Cardiac muscle cell (in vitro differentiated cells and primary cell): ENCODE data around the gene LRBA. TPM values are rescaled to one million over a fixed set of nuclear protein-coding genes. Genes with fewer than 3 reads are reported as not detected.
A peak's percentile ranks its signal among the peaks of the same experiment; 100 is the strongest.

Experiments used
- DNase-seq, 2 donors: peaks; one replicate each; pipeline versions ENCODE4 v3.0.0 to v3.0.0-alpha.2; 2010 to 2017; ENCODE audit warnings: low read depth in 1 of 2, low spot score in 1 of 2
- H3K27ac ChIP-seq: fragments of 200-600 bp; sonication (generic); 2 replicates; pipeline ENCODE4 v1.5.1; 2016
- H3K27me3 ChIP-seq: fragments of 200-600 bp; sonication (generic); 2 replicates; pipeline ENCODE4 v1.6.0; 2016; ENCODE audit warnings: control low read depth
- H3K36me3 ChIP-seq: fragments of 200-600 bp; sonication (generic); 2 replicates; pipeline ENCODE4 v1.5.1; 2016; ENCODE audit warnings: control low read depth
- H3K4me1 ChIP-seq: fragments of 200-600 bp; sonication (generic); 2 replicates; pipeline ENCODE4 v1.8.1; 2017; ENCODE audit warnings: low read depth, mild to moderate bottlenecking, mixed run types
- H3K4me3 ChIP-seq: fragments of 200-600 bp; sonication (generic); 2 replicates; pipeline ENCODE4 v1.5.1; 2016; ENCODE audit warnings: mild to moderate bottlenecking
- H3K9me3 ChIP-seq: fragments of 200-600 bp; sonication (generic); 2 replicates; pipeline ENCODE4 v1.5.1; 2017; ENCODE audit warnings: low read depth, mild to moderate bottlenecking, control low read depth
- polyA plus RNA-seq: library from polyadenylated mRNA; unstranded; fragments of >200 nt; fragmentation: Nextera tagmentation; extraction: Ambion mirVana; gene quantifications from 2 replicates; pipeline ENCODE4 v1.2.1, GENCODE V29; 2016
- total RNA-seq: library from RNA; depleted of rRNA; stranded (reverse); fragments of >200 nt; gene quantifications from 2 replicates; pipeline ENCODE4 v1.2.3, GENCODE V29; 2016
- TF ChIP-seq, protein P1 (sequence below): IDR thresholded peaks from 2 replicates; pipeline ENCODE4 v1.5.1; 2012; ENCODE audit warnings: low read depth, mild to moderate bottlenecking, low read length

LRBA gene
- total and polyA plus RNA-seq, 2 experiments from 2014 or later, result 17.7 to 58.8 TPM

DNA sequence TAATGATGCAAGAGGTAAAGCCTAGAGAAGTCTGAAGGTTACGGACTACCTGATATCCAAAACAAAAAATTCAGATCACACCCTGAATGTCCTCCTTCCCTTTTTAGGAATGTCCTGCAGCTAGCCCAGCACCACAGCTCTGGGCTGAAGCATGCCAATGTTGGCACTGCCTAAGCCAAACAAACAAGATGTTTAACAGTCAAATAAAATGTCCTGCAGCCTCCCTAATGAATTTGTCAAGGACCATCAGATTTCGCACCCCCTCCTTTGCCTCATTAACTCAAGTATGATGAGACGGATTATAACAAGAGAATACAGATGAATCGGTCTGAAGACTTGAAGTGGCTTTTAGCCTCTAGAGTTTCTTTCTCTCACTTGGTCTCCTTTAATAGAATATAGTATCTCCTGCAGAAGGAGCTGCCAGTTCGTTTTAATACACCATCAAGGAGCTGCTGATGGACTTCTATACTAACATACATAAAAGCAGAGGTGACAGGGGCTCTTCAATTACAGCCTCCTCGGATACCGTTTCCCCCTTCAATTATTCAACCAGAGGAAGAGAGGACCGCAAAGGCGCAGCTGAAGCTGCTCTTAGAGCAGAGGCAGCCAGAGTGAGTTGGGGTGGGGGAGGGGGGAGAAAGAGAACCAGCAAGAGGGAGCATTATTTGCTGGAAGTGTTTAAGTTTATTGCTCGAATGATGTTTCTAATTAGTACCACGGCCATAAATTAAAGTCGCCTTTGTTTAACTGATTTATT, 436.2 kb downstream of the LRBA start:
- Histone ChIP-seq H3K27me3 (peaks cover 68% of the 10 kb centered on the region), H3K4me3 (peak overlapping the region; percentile 21), H3K27ac (no peak overlapping the region), H3K9me3 (no peaks in the 10 kb centered on the region), H3K36me3 (no peaks in the 10 kb centered on the region), H3K4me1 (peaks cover 5% of the 10 kb centered on the region)
- DNase-seq, result peak; percentile 41 to 42
- TF ChIP-seq, protein P1, sequence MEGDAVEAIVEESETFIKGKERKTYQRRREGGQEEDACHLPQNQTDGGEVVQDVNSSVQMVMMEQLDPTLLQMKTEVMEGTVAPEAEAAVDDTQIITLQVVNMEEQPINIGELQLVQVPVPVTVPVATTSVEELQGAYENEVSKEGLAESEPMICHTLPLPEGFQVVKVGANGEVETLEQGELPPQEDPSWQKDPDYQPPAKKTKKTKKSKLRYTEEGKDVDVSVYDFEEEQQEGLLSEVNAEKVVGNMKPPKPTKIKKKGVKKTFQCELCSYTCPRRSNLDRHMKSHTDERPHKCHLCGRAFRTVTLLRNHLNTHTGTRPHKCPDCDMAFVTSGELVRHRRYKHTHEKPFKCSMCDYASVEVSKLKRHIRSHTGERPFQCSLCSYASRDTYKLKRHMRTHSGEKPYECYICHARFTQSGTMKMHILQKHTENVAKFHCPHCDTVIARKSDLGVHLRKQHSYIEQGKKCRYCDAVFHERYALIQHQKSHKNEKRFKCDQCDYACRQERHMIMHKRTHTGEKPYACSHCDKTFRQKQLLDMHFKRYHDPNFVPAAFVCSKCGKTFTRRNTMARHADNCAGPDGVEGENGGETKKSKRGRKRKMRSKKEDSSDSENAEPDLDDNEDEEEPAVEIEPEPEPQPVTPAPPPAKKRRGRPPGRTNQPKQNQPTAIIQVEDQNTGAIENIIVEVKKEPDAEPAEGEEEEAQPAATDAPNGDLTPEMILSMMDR, result no peak

DNA sequence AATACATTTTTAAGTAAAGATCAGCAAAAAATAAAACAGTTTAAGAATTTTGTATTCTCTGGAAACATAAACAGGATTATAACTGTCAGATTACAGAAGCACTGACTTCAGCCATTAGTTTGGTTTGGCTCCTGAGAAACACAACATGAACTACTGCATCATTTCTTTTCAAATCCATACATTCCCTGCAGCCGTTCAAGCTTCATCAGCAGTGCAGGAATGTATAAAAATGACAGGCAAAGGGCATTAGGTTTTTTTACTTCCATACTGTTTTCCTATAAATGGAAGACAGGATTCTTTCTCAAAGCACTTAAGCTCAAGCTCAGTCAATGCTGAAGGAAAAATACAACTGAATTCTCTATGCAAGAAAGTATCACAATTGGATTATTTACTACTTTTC, 437.3 kb downstream of the LRBA start:
- no peak overlapping the region for H3K27ac ChIP-seq
- peaks cover 5% of the 10 kb centered on the region for H3K4me1 ChIP-seq
- no peak for DNase-seq
- TF ChIP-seq, protein P1, result no peak
- no peak overlapping the region for H3K4me3 ChIP-seq
- no peaks in the 10 kb centered on the region for H3K9me3 ChIP-seq
- no peaks in the 10 kb centered on the region for H3K36me3 ChIP-seq
- H3K27me3 ChIP-seq, result peaks cover 57% of the 10 kb centered on the region

DNA sequence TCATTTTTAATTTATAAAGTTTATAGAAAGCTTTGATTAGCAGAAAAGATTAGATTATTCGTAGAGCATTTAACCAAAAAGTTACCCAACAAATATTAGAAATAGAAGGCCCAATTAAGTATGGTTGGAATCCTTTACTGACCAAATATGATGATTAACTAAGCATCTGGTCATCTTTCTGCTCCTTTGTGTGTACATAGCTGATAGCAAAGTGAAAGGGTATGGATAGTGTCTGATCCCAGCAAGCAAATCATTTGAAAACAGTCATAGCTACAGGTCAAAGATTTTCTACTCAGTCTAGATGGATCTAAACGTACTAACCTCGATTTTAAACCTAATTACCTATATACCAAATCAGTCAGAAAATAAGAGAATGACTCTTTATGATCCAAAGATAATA, 440.4 kb downstream of the LRBA start:
- Histone ChIP-seq H3K9me3 (no peaks in the 10 kb centered on the region), H3K4me3 (no peak overlapping the region), H3K4me1 (no peaks in the 10 kb centered on the region), H3K27ac (no peak overlapping the region), H3K27me3 (peaks cover 26% of the 10 kb centered on the region), H3K36me3 (no peaks in the 10 kb centered on the region)
- DNase-seq, result no peak
- TF ChIP-seq, protein P1, result no peak

DNA sequence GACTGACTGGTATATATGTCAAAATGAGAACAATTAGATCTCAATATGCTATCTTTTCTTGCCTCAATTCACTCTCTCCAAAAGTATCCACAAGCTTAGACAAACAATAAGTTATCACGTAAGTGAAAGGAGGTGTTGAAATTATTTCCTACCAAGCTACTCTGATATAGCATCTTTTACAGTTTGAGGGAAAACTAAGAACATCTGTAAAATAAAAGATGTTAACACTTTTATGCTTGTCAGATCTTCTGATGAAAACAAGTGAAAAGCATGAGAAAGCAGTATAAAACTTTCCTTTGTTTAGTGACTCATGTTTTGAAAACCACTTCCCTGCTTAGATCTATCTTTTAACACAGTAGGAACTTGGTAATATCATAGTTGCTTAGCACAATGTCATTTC, 441.6 kb downstream of the LRBA start:
- H3K9me3 ChIP-seq, result no peaks in the 10 kb centered on the region
- no peaks in the 10 kb centered on the region for H3K4me1 ChIP-seq
- TF ChIP-seq, protein P1, result no peak
- H3K36me3 ChIP-seq, result no peaks in the 10 kb centered on the region
- peak in 1 of 2 donors; percentile 37 for DNase-seq
- H3K27ac ChIP-seq, result no peak overlapping the region
- peaks cover 14% of the 10 kb centered on the region for H3K27me3 ChIP-seq
- H3K4me3 ChIP-seq, result no peak overlapping the region

DNA sequence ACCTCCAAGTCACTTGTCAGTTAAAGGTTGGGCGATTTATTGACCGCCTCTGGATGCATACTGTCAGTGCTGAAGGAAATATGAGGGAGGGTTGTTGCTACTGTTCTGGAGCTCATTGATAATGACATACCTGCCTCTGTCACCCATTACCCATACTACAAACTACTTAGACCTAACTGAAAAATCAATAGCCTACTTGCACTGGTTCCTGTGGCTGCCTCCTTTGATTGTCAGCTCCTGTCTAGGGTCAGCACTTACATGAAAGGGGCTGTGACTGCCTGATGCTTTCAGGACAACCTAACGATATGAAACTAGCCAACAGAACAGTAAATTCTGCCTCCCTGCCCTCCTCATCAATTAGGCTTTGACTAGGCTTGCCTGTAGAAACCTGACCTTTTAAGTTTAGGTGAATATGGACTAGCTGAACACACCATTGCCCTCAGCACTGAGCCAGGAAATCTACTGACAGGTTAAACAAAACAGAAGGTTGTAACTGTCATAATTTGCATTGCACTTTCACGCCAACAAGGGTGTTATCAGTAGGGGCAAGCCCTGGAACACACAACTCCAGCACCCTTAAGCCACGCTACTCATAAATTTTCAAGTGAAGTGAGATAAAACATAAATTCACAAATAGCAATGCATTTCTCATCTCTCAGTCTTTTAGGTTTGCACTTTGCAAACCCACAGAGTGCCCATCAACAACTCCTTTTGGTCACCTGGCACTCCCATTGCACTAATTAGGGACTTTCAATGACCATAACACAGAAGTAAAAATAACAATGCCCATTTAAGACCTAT, 442.2 kb downstream of the LRBA start:
- peaks cover 8% of the 10 kb centered on the region for H3K27me3 ChIP-seq
- H3K36me3 ChIP-seq, result no peaks in the 10 kb centered on the region
- H3K9me3 ChIP-seq, result no peaks in the 10 kb centered on the region
- peak in 1 of 2 donors; percentile 42 for DNase-seq
- no peaks in the 10 kb centered on the region for H3K4me1 ChIP-seq
- H3K27ac ChIP-seq, result no peak overlapping the region
- TF ChIP-seq, protein P1, result no peak
- no peak overlapping the region for H3K4me3 ChIP-seq
